GM12878 (cell line): Measurements from ENCODE around the gene ASIP. TPM values are rescaled to one million over a fixed set of nuclear protein-coding genes. Genes with fewer than 3 reads are reported as not detected.

Source experiments
- ATAC-seq: fragments of 200-7000 bp; cut with Tn5 transposase; 3 replicates; pipeline ENCODE4 v1.9.1; 2020; ENCODE audit warnings: mild to moderate bottlenecking, moderate library complexity
- BruUV-seq: library from RNA; stranded (reverse); fragments of 400-500 nt; replicated peaks from 2 replicates; lab custom pipeline; 2021; lab: Mats Ljungman, UMichigan
- CTCF ChIA-PET: fragments of 300-600 bp; sonication (Branson Sonifier 250); formaldehyde crosslinking; extraction: SDS; loops from one replicate; lab custom pipeline; 2021; ENCODE audit warnings: inconsistent platforms; lab: Yijun Ruan, JAX
- POLR2A ChIA-PET: fragments of 350-600 bp; formaldehyde crosslinking; extraction: SDS; loops from one replicate; lab custom pipeline; 2021; ENCODE audit warnings: inconsistent platforms; lab: Charles Lee
- RAD21 ChIA-PET: fragments of 300-600 bp; sonication (Branson Sonifier 250); formaldehyde crosslinking; loops from one replicate; lab custom pipeline; 2023; ENCODE audit warnings: antibody characterized with exemption; ENCODE audit not compliant: unreplicated experiment; lab: Charles Lee
- SMC1A ChIA-PET: fragments of 300-600 bp; sonication (Branson Sonifier 250); formaldehyde crosslinking; loops from one replicate; lab custom pipeline; 2023; ENCODE audit not compliant: unreplicated experiment, uncharacterized antibody; lab: Charles Lee
- DNase-seq: peaks from one replicate; pipeline ENCODE4 v3.0.0-alpha.2; 2011; ENCODE audit warnings: low read depth, low spot score
- FAIRE-seq: peaks from 3 replicates; lab custom pipeline; 2011; peaks lifted over from hg19 to GRCh38; lab: Jason Lieb, UNC
- H2AFZ ChIP-seq: 2 replicates; pipeline ENCODE4 v1.6.0; 2011; ENCODE audit warnings: low read depth, low read length, control low read depth; ENCODE audit not compliant: control insufficient read depth
- H3K27ac ChIP-seq: 2 replicates; pipeline ENCODE4 v1.5.1; 2011; ENCODE audit warnings: control low read depth; ENCODE audit not compliant: control insufficient read depth, insufficient read depth
- H3K27me3 ChIP-seq, 2 experiments: replicated peaks in 1 of 2; 2 replicates each; pipeline versions ENCODE4 v1.6.0 to v1.6.1; 2011; ENCODE audit warnings: low read length in 1 of 2; ENCODE audit not compliant: control insufficient read depth in 2 of 2, insufficient read depth in 2 of 2
- H3K36me3 ChIP-seq, 2 experiments: 2 replicates each; pipeline ENCODE4 v1.5.1; 2011; ENCODE audit warnings: low read length in 1 of 2; ENCODE audit not compliant: control insufficient read depth in 2 of 2, insufficient read depth in 2 of 2
- H3K4me1 ChIP-seq: 2 replicates; pipeline ENCODE4 v1.6.1; 2011; ENCODE audit warnings: mild to moderate bottlenecking, low read length, moderate library complexity, mixed read lengths; ENCODE audit not compliant: control insufficient read depth, insufficient read depth
- H3K4me2 ChIP-seq: 2 replicates; pipeline ENCODE4 v1.6.0; 2011; ENCODE audit warnings: control low read depth; ENCODE audit not compliant: control insufficient read depth, insufficient read depth
- H3K4me3 ChIP-seq: fragments of 200-600 bp; sonication (generic); 2 replicates; pipeline ENCODE4 v1.5.1; 2016
- H3K79me2 ChIP-seq: 2 replicates; pipeline ENCODE4 v1.6.0; 2011; ENCODE audit warnings: low read length; ENCODE audit not compliant: control insufficient read depth, insufficient read depth
- H3K9ac ChIP-seq: 2 replicates; pipeline ENCODE4 v1.8.0; 2011; ENCODE audit warnings: low read length, control low read depth, mixed read lengths; ENCODE audit not compliant: control insufficient read depth, insufficient read depth
- H3K9me3 ChIP-seq: replicated peaks from 3 replicates; pipeline ENCODE4 v1.5.1; 2011; ENCODE audit warnings: mild to moderate bottlenecking, low read length; ENCODE audit not compliant: control insufficient read depth, insufficient read depth
- H4K20me1 ChIP-seq: 2 replicates; pipeline ENCODE4 v1.6.0; 2011; ENCODE audit not compliant: control insufficient read depth, insufficient read depth
- ATF3 ChIP-seq: IDR thresholded peaks from 2 replicates; pipeline ENCODE4 v1.6.1; 2011; ENCODE audit warnings: low read depth, mild to moderate bottlenecking, low read length, moderate library complexity, borderline replicate concordance; ENCODE audit errors: extremely low read depth
- EGR1 ChIP-seq, 2 experiments: IDR thresholded peaks; 1 replicate in 1 of 2; 2 replicates in 1 of 2; pipeline ENCODE4 v1.6.1; 2011 to 2012; ENCODE audit warnings: low read depth in 2 of 2, low read length in 2 of 2, borderline replicate concordance in 1 of 2, mild to moderate bottlenecking in 1 of 2, moderate library complexity in 1 of 2
- EZH2 ChIP-seq: IDR thresholded peaks from 2 replicates; pipeline ENCODE4 v1.6.1; 2012; ENCODE audit warnings: low read depth, mild to moderate bottlenecking, control low read depth, inconsistent platforms, low read length, borderline replicate concordance; ENCODE audit not compliant: control insufficient read depth
- MAX ChIP-seq: IDR thresholded peaks from 2 replicates; pipeline ENCODE4 v1.6.1; 2012; ENCODE audit warnings: low read depth, low read length, improper control_type of control experiment
- MEF2A ChIP-seq: IDR thresholded peaks from 2 replicates; pipeline ENCODE4 v1.6.1; 2011; ENCODE audit warnings: low read depth, mild to moderate bottlenecking, low read length, moderate library complexity; ENCODE audit not compliant: insufficient read depth
- MTA2 ChIP-seq: fragments of 450-650 bp; IDR thresholded peaks from 2 replicates; pipeline ENCODE4 v1.6.1; 2016; ENCODE audit warnings: low read depth, mild to moderate bottlenecking, moderate library complexity
- RAD51 ChIP-seq: fragments of 450-650 bp; IDR thresholded peaks from 2 replicates; pipeline ENCODE4 v1.6.1; 2016; ENCODE audit warnings: moderate library complexity, mild to moderate bottlenecking, inconsistent platforms
- SIN3A ChIP-seq: IDR thresholded peaks from 2 replicates; pipeline ENCODE4 v1.6.1; 2012; ENCODE audit warnings: low read depth, low read length, improper control_type of control experiment
- SMAD5 ChIP-seq: IDR thresholded peaks from 2 replicates; pipeline ENCODE4 v1.6.1; 2016; ENCODE audit warnings: antibody characterized with exemption, low read depth
- SMARCA5 ChIP-seq: fragments of 450-650 bp; IDR thresholded peaks from 2 replicates; pipeline ENCODE4 v1.6.1; 2017; ENCODE audit warnings: mild to moderate bottlenecking
- ZBTB33 ChIP-seq: fragments of 450-650 bp; IDR thresholded peaks from 2 replicates; pipeline ENCODE4 v1.6.1; 2017; ENCODE audit warnings: mild to moderate bottlenecking
- in situ Hi-C: fragments of 300-500 bp; cut with MboI; formaldehyde crosslinking; loops from 9 replicates; pipeline ENCODE4 v1.14.3; 2018; ENCODE audit warnings: mixed read lengths
- intact Hi-C: fragments of 100-400 bp; cut with micrococcal nuclease; formaldehyde crosslinking; loops from one replicate; pipeline ENCODE4 v1.14.2; 2022; ENCODE audit not compliant: unreplicated experiment
- polyA plus RNA-seq, 11 experiments: library from polyadenylated mRNA; depleted of rRNA in 4 of 11; unstranded in 6 of 11; stranded (reverse) in 5 of 11; fragments of >200 nt; fragmentation: Nextera tagmentation in 4 of 11; fragmentation: Illumina TruSeq in 1 of 11; extraction: Ambion mirVana in 4 of 11; extraction: Trizol in 1 of 11; gene quantifications; 1 replicate in 1 of 11; 2 replicates in 10 of 11; pipeline versions ENCODE4 v1.2.1 to v1.2.3, GENCODE V29; 2011 to 2016; ENCODE audit warnings: inconsistent platforms in 2 of 11, missing spikeins in 2 of 11, low read depth in 1 of 11
- total RNA-seq, 4 experiments: library from RNA; depleted of rRNA in 3 of 4; stranded (reverse); fragments of >200 nt in 3 of 4; fragmentation: Illumina TruSeq in 1 of 4; extraction: Trizol in 1 of 4; gene quantifications; 2 replicates each; pipeline versions ENCODE4 v1.2.1 to v1.2.3, GENCODE V29; 2013 to 2021
- TF ChIP-seq, protein P1 (sequence below): fragments of 450-650 bp; IDR thresholded peaks from 2 replicates; pipeline ENCODE4 v1.6.1; 2014; ENCODE audit warnings: mild to moderate bottlenecking

The ASIP gene
- total and polyA plus RNA-seq, 10 of the 15 experiments (the other 5 are each of a cell fraction or from before 2014, with no cell fraction given): 0.29 TPM; not detected in 9

DNA sequence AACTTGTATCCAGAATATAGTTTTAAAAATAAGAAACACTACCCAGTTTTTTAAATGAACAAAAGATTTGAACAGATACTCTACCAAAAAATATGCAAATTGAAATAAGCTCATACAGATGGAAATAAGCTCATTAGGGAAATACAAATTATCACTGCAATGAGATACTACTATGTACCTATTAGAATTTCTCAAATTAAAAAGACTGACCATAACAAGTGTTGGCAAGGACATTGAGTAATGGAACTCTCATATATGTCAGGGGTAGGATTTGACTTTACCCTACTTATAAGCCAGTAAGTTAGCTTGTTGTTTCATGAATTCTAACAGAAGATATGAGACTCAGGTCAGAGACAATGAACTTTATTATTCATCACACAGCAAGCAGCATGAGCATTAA lies 9.6 kb upstream of the ASIP start:
- BruUV-seq: no TSS peak
- Histone ChIP-seq H4K20me1 (no peaks in the 10 kb centered on the region), H3K4me2 (no peak overlapping the region), H3K79me2 (no peaks in the 10 kb centered on the region), H3K9ac (no peak overlapping the region), H3K36me3 (no peaks in the 10 kb centered on the region), H3K4me3 (no peak overlapping the region), H3K4me1 (no peaks in the 10 kb centered on the region), H3K27me3 (no peaks in the 10 kb centered on the region), H2AFZ (no peak overlapping the region), H3K9me3 (no peaks in the 10 kb centered on the region), H3K27ac (no peak overlapping the region)
- ChIA-PET CTCF (no interaction called here), SMC1A (no interaction called here), POLR2A (no interaction called here), RAD21 (no interaction called here)
- intact Hi-C loops: no loop called here
- DNase-seq: no peak
- no peak for FAIRE-seq
- in situ Hi-C loops: no loop called here
- TF ChIP-seq RAD51: no peak
- TF ChIP-seq, protein P1, sequence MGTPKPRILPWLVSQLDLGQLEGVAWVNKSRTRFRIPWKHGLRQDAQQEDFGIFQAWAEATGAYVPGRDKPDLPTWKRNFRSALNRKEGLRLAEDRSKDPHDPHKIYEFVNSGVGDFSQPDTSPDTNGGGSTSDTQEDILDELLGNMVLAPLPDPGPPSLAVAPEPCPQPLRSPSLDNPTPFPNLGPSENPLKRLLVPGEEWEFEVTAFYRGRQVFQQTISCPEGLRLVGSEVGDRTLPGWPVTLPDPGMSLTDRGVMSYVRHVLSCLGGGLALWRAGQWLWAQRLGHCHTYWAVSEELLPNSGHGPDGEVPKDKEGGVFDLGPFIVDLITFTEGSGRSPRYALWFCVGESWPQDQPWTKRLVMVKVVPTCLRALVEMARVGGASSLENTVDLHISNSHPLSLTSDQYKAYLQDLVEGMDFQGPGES: no peak
- no peak for TF ChIP-seq ZBTB33
- no peak for TF ChIP-seq MEF2A
- TF ChIP-seq MAX: no peak
- TF ChIP-seq ATF3: no peak
- no peak for TF ChIP-seq SMARCA5
- no peak for TF ChIP-seq SIN3A
- TF ChIP-seq EGR1 (IDR thresholded peaks at IDR 0.05; ENCODE audit: borderline replicate concordance in 1 of 2, low read depth in 2 of 2, low read length in 2 of 2): no peak
- no peak for TF ChIP-seq SMAD5
- TF ChIP-seq EZH2: no peak
- no peak for TF ChIP-seq MTA2
- no peak for ATAC-seq
